GM12878 (cell line): ENCODE results near the gene CHRNA3. TPM values are rescaled to one million over a fixed set of nuclear protein-coding genes. Genes with fewer than 3 reads are reported as not detected.

Experiments used
- ATAC-seq: fragments of 200-7000 bp; cut with Tn5 transposase; 3 replicates; pipeline ENCODE4 v1.9.1; 2020; ENCODE audit warnings: mild to moderate bottlenecking, moderate library complexity
- BruUV-seq: library from RNA; stranded (reverse); fragments of 400-500 nt; replicated peaks from 2 replicates; lab custom pipeline; 2021; lab: Mats Ljungman, UMichigan
- CTCF ChIA-PET: fragments of 300-600 bp; sonication (Branson Sonifier 250); formaldehyde crosslinking; extraction: SDS; loops from one replicate; lab custom pipeline; 2021; ENCODE audit warnings: inconsistent platforms; lab: Yijun Ruan, JAX
- POLR2A ChIA-PET: fragments of 350-600 bp; formaldehyde crosslinking; extraction: SDS; loops from one replicate; lab custom pipeline; 2021; ENCODE audit warnings: inconsistent platforms; lab: Charles Lee
- RAD21 ChIA-PET: fragments of 300-600 bp; sonication (Branson Sonifier 250); formaldehyde crosslinking; loops from one replicate; lab custom pipeline; 2023; ENCODE audit warnings: antibody characterized with exemption; ENCODE audit not compliant: unreplicated experiment; lab: Charles Lee
- SMC1A ChIA-PET: fragments of 300-600 bp; sonication (Branson Sonifier 250); formaldehyde crosslinking; loops from one replicate; lab custom pipeline; 2023; ENCODE audit not compliant: unreplicated experiment, uncharacterized antibody; lab: Charles Lee
- DNase-seq: peaks from one replicate; pipeline ENCODE4 v3.0.0-alpha.2; 2011; ENCODE audit warnings: low read depth, low spot score
- FAIRE-seq: peaks from 3 replicates; lab custom pipeline; 2011; peaks lifted over from hg19 to GRCh38; lab: Jason Lieb, UNC
- H2AFZ ChIP-seq: 2 replicates; pipeline ENCODE4 v1.6.0; 2011; ENCODE audit warnings: low read depth, low read length, control low read depth; ENCODE audit not compliant: control insufficient read depth
- H3K27ac ChIP-seq: 2 replicates; pipeline ENCODE4 v1.5.1; 2011; ENCODE audit warnings: control low read depth; ENCODE audit not compliant: control insufficient read depth, insufficient read depth
- H3K27me3 ChIP-seq, 2 experiments: replicated peaks in 1 of 2; 2 replicates each; pipeline versions ENCODE4 v1.6.0 to v1.6.1; 2011; ENCODE audit warnings: low read length in 1 of 2; ENCODE audit not compliant: control insufficient read depth in 2 of 2, insufficient read depth in 2 of 2
- H3K36me3 ChIP-seq, 2 experiments: 2 replicates each; pipeline ENCODE4 v1.5.1; 2011; ENCODE audit warnings: low read length in 1 of 2; ENCODE audit not compliant: control insufficient read depth in 2 of 2, insufficient read depth in 2 of 2
- H3K4me1 ChIP-seq: 2 replicates; pipeline ENCODE4 v1.6.1; 2011; ENCODE audit warnings: mild to moderate bottlenecking, low read length, moderate library complexity, mixed read lengths; ENCODE audit not compliant: control insufficient read depth, insufficient read depth
- H3K4me2 ChIP-seq: 2 replicates; pipeline ENCODE4 v1.6.0; 2011; ENCODE audit warnings: control low read depth; ENCODE audit not compliant: control insufficient read depth, insufficient read depth
- H3K4me3 ChIP-seq: fragments of 200-600 bp; sonication (generic); 2 replicates; pipeline ENCODE4 v1.5.1; 2016
- H3K79me2 ChIP-seq: 2 replicates; pipeline ENCODE4 v1.6.0; 2011; ENCODE audit warnings: low read length; ENCODE audit not compliant: control insufficient read depth, insufficient read depth
- H3K9ac ChIP-seq: 2 replicates; pipeline ENCODE4 v1.8.0; 2011; ENCODE audit warnings: low read length, control low read depth, mixed read lengths; ENCODE audit not compliant: control insufficient read depth, insufficient read depth
- H3K9me3 ChIP-seq: replicated peaks from 3 replicates; pipeline ENCODE4 v1.5.1; 2011; ENCODE audit warnings: mild to moderate bottlenecking, low read length; ENCODE audit not compliant: control insufficient read depth, insufficient read depth
- H4K20me1 ChIP-seq: 2 replicates; pipeline ENCODE4 v1.6.0; 2011; ENCODE audit not compliant: control insufficient read depth, insufficient read depth
- ATF3 ChIP-seq: IDR thresholded peaks from 2 replicates; pipeline ENCODE4 v1.6.1; 2011; ENCODE audit warnings: low read depth, mild to moderate bottlenecking, low read length, moderate library complexity, borderline replicate concordance; ENCODE audit errors: extremely low read depth
- BMI1 ChIP-seq: fragments of 450-650 bp; IDR thresholded peaks from 2 replicates; pipeline ENCODE4 v1.6.1; 2016; ENCODE audit warnings: mild to moderate bottlenecking, moderate library complexity, borderline replicate concordance
- BRCA1 ChIP-seq: IDR thresholded peaks from 2 replicates; pipeline ENCODE4 v1.6.1; 2011; ENCODE audit warnings: low read depth, low read length, improper control_type of control experiment
- CBX5 ChIP-seq: sonication (generic); IDR thresholded peaks from 2 replicates; pipeline ENCODE4 v1.6.1; 2016; ENCODE audit warnings: low read depth, moderate library complexity, mild to moderate bottlenecking, inconsistent platforms
- CEBPZ ChIP-seq: fragments of 150-350 bp; IDR thresholded peaks from 2 replicates; pipeline ENCODE4 v1.6.1; 2016; ENCODE audit warnings: low read depth, low read length
- CREB1 ChIP-seq: IDR thresholded peaks from 2 replicates; pipeline ENCODE4 v1.6.1; 2012; ENCODE audit warnings: low read depth, mild to moderate bottlenecking, inconsistent platforms
- CREM ChIP-seq: IDR thresholded peaks from 2 replicates; pipeline ENCODE4 v1.6.1; 2014; ENCODE audit warnings: antibody characterized with exemption, low read depth
- FOXK2 ChIP-seq: fragments of 450-650 bp; IDR thresholded peaks from 2 replicates; pipeline ENCODE4 v1.6.1; 2017; ENCODE audit warnings: mild to moderate bottlenecking, moderate library complexity
- HDAC6 ChIP-seq: fragments of 200-600 bp; sonication (generic); IDR thresholded peaks from one replicate; pipeline ENCODE4 v1.8.0; 2017; ENCODE audit warnings: antibody characterized with exemption; ENCODE audit not compliant: unreplicated experiment
- IKZF2 ChIP-seq, 2 experiments: fragments of 450-650 bp; IDR thresholded peaks; 2 replicates each; pipeline ENCODE4 v1.6.1; 2017; ENCODE audit warnings: mild to moderate bottlenecking in 2 of 2, moderate library complexity in 2 of 2
- NFXL1 ChIP-seq: fragments of 450-650 bp; IDR thresholded peaks from 2 replicates; pipeline ENCODE4 v1.6.1; 2017; ENCODE audit warnings: antibody characterized with exemption, mild to moderate bottlenecking, borderline replicate concordance
- PKNOX1 ChIP-seq: fragments of 450-650 bp; IDR thresholded peaks from 2 replicates; pipeline ENCODE4 v1.6.1; 2016; ENCODE audit warnings: mild to moderate bottlenecking
- POU2F2 ChIP-seq: IDR thresholded peaks from 3 replicates; pipeline ENCODE4 v1.6.1; 2011; ENCODE audit warnings: low read depth, mild to moderate bottlenecking, low read length, borderline replicate concordance
- RBBP5 ChIP-seq: fragments of 200-600 bp; sonication (generic); conservative IDR thresholded peaks from 2 replicates; pipeline ENCODE4 v1.6.1; 2016
- RELA ChIP-seq: fragments of 450-650 bp; IDR thresholded peaks from 2 replicates; pipeline ENCODE4 v1.8.0; 2014; ENCODE audit warnings: borderline replicate concordance; ENCODE audit not compliant: partially characterized antibody
- SREBF2 ChIP-seq: IDR thresholded peaks from 2 replicates; pipeline ENCODE4 v1.6.1; 2012; ENCODE audit warnings: mild to moderate bottlenecking, low read length
- TCF3 ChIP-seq: IDR thresholded peaks from 2 replicates; pipeline ENCODE4 v1.6.1; 2012; ENCODE audit warnings: low read depth, mild to moderate bottlenecking, low read length, borderline replicate concordance; ENCODE audit not compliant: insufficient read depth
- ZSCAN29 ChIP-seq: fragments of 450-650 bp; IDR thresholded peaks from 2 replicates; pipeline ENCODE4 v1.6.1; 2017; ENCODE audit warnings: mild to moderate bottlenecking, moderate library complexity
- WGBS: methylation state at CpG from one replicate; pipeline ENCODE4 v1.1.6; 2016; ENCODE audit warnings: low lambda C conversion rate; ENCODE audit not compliant: insufficient replicate concordance, insufficient coverage; ENCODE audit errors: missing lambda C conversion rate; 5-methylcytosine and 5-hydroxymethylcytosine counted together
- in situ Hi-C: fragments of 300-500 bp; cut with MboI; formaldehyde crosslinking; loops from 9 replicates; pipeline ENCODE4 v1.14.3; 2018; ENCODE audit warnings: mixed read lengths
- intact Hi-C: fragments of 100-400 bp; cut with micrococcal nuclease; formaldehyde crosslinking; loops from one replicate; pipeline ENCODE4 v1.14.2; 2022; ENCODE audit not compliant: unreplicated experiment
- polyA plus RNA-seq, 11 experiments: library from polyadenylated mRNA; depleted of rRNA in 4 of 11; unstranded in 6 of 11; stranded (reverse) in 5 of 11; fragments of >200 nt; fragmentation: Nextera tagmentation in 4 of 11; fragmentation: Illumina TruSeq in 1 of 11; extraction: Ambion mirVana in 4 of 11; extraction: Trizol in 1 of 11; gene quantifications; 1 replicate in 1 of 11; 2 replicates in 10 of 11; pipeline versions ENCODE4 v1.2.1 to v1.2.3, GENCODE V29; 2011 to 2016; ENCODE audit warnings: inconsistent platforms in 2 of 11, missing spikeins in 2 of 11, low read depth in 1 of 11
- total RNA-seq, 4 experiments: library from RNA; depleted of rRNA in 3 of 4; stranded (reverse); fragments of >200 nt in 3 of 4; fragmentation: Illumina TruSeq in 1 of 4; extraction: Trizol in 1 of 4; gene quantifications; 2 replicates each; pipeline versions ENCODE4 v1.2.1 to v1.2.3, GENCODE V29; 2013 to 2021

The CHRNA3 gene
- total and polyA plus RNA-seq, 10 of the 15 experiments (the other 5 are each of a cell fraction or from before 2014, with no cell fraction given), result 0.06 to 0.19 (median 0.09) TPM; not detected in 7

GRCh38 chr15:78605201-78605600 lies 15.6 kb downstream of the CHRNA3 start:
- WGBS, result 80% methylated on average over 5 of the region's 5 CpGs
- no TSS peak for BruUV-seq
- H4K20me1 ChIP-seq, result no peaks in the 10 kb centered on the region
- ChIA-PET SMC1A (no interaction called here), POLR2A (no interaction called here)
- H3K27ac ChIP-seq, result no peak overlapping the region
- H3K4me3 ChIP-seq, result no peak overlapping the region
- no peaks in the 10 kb centered on the region for H3K4me1 ChIP-seq
- FAIRE-seq (no peak), DNase-seq (no peak)
- H3K79me2 ChIP-seq, result no peaks in the 10 kb centered on the region
- H2AFZ ChIP-seq, result no peak overlapping the region
- in situ Hi-C loops, result no loop called here
- H3K9ac ChIP-seq, result no peak overlapping the region
- no peak for TF ChIP-seq TCF3
- TF ChIP-seq HDAC6, result no peak
- no peak for TF ChIP-seq PKNOX1
- no peak for TF ChIP-seq BRCA1
- no peak for TF ChIP-seq POU2F2
- no peak for TF ChIP-seq RBBP5
- TF ChIP-seq CREB1, result no peak
- no peak for TF ChIP-seq FOXK2
- TF ChIP-seq CBX5, result no peak
- TF ChIP-seq CEBPZ, result no peak
- no peak for TF ChIP-seq NFXL1
- TF ChIP-seq SREBF2, result no peak
- no peak for TF ChIP-seq CREM
- TF ChIP-seq ZSCAN29, result no peak
- no peak for TF ChIP-seq IKZF2 (IDR thresholded peaks at IDR 0.05)
- TF ChIP-seq ATF3, result no peak
- TF ChIP-seq BMI1, result no peak
- TF ChIP-seq RELA, result no peak
- TF ChIP-seq, all 136 proteins: peak for 0
- ATAC-seq, result no peak
- RAD21 ChIA-PET, result no interaction called here
- intact Hi-C loops, result no loop called here
- CTCF ChIA-PET, result interaction anchor here (1.1 kb wide), 1 partner anchor 103 kb away, joined by 4 read pairs; no protein-coding TSS in a partner anchor
- no peak overlapping the region for H3K4me2 ChIP-seq
- H3K27me3 ChIP-seq, result no peaks in the 10 kb centered on the region
- no peaks in the 10 kb centered on the region for H3K9me3 ChIP-seq
- H3K36me3 ChIP-seq, result no peaks in the 10 kb centered on the region
